GM23248 (cell line): ENCODE results near the gene ETFA.

ENCODE experiments used
- EZH2 ChIP-seq: fragments of 200-600 bp; sonication (generic); IDR thresholded peaks from 2 replicates; pipeline ENCODE4 v1.6.1; 2018; ENCODE audit warnings: antibody characterized with exemption, mild to moderate bottlenecking; ENCODE audit not compliant: insufficient read depth, poor library complexity, severe bottlenecking
- EZH2phosphoT487 ChIP-seq: fragments of 200-600 bp; sonication (generic); IDR thresholded peaks from 2 replicates; pipeline ENCODE4 v1.6.1; 2018; ENCODE audit warnings: antibody characterized with exemption, moderate library complexity, mild to moderate bottlenecking, low read depth; ENCODE audit not compliant: insufficient read depth

GRCh38 chr15:76328958-76329357 is 17.7 kb upstream of the ETFA start:
- TF ChIP-seq EZH2phosphoT487: no peak
- TF ChIP-seq EZH2: no peak
